ENCODE data around the gene PPP6R1. TPM values are rescaled to one million over a fixed set of nuclear protein-coding genes. Genes with fewer than 3 reads are reported as not detected.

Gene PPP6R1
- total RNA-seq, 2 experiments from 2014 or later = 172 to 182 TPM

DNA sequence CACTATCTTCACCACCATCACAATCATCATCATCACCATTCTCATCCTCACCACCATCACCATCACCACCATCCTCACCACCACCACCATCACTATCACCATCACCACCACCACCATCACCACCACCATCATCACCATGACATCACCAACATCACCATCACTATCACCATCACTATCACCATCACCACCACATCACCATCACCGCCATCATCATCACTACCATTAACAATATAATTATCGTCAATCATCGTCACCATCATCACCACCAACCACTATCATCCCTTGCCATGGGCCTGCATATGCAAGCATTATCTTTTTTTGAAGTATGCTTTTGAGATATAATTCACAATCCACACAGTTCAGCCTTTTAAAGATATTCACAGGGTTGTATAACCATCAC, 7.6 kb upstream of the PPP6R1 start:
- DNase-seq (no peak), ATAC-seq (ENCODE audit: poor library complexity) (no peak)
- intact Hi-C loops (cut with DNase I, micrococcal nuclease) = no loop called here
- Histone ChIP-seq H3K27me3 (ENCODE audit: control insufficient read depth in 1 of 2, insufficient read depth in 2 of 2, low read length in 2 of 2) (no peaks in the 10 kb centered on the region), H3K36me3 (ENCODE audit: insufficient read depth, low read length) (peaks cover 10% of the 10 kb centered on the region), H3K9me3 (ENCODE audit: control insufficient read depth in 1 of 2, insufficient read depth in 1 of 2, low read length in 2 of 2) (peaks cover 0 to 5% of the 10 kb centered on the region in 2 experiments), H3K27ac (ENCODE audit: low read depth in 1 of 2, low read length in 2 of 2) (no peak overlapping the region), H3K4me3 (ENCODE audit: low read length) (no peak overlapping the region), H3K4me1 (ENCODE audit: insufficient read depth, low read length) (no peaks in the 10 kb centered on the region)
- peaks cover 6% of the 10 kb centered on the region for H3K4me1 Mint-ChIP-seq (ENCODE audit: low read depth)
- POLR2A ChIA-PET = no interaction called here
- TF ChIP-seq, protein P1, sequence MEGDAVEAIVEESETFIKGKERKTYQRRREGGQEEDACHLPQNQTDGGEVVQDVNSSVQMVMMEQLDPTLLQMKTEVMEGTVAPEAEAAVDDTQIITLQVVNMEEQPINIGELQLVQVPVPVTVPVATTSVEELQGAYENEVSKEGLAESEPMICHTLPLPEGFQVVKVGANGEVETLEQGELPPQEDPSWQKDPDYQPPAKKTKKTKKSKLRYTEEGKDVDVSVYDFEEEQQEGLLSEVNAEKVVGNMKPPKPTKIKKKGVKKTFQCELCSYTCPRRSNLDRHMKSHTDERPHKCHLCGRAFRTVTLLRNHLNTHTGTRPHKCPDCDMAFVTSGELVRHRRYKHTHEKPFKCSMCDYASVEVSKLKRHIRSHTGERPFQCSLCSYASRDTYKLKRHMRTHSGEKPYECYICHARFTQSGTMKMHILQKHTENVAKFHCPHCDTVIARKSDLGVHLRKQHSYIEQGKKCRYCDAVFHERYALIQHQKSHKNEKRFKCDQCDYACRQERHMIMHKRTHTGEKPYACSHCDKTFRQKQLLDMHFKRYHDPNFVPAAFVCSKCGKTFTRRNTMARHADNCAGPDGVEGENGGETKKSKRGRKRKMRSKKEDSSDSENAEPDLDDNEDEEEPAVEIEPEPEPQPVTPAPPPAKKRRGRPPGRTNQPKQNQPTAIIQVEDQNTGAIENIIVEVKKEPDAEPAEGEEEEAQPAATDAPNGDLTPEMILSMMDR (IDR thresholded peaks at IDR 0.05) = no peak
- H3K4me3 Mint-ChIP-seq = no peak overlapping the region
- no peaks in the 10 kb centered on the region for H3K27me3 Mint-ChIP-seq
- no peaks in the 10 kb centered on the region for H3K9me3 Mint-ChIP-seq
- H3K36me3 Mint-ChIP-seq (ENCODE audit: low read depth) = peaks cover 37% of the 10 kb centered on the region
- CTCF ChIA-PET = no interaction called here
- H3K27ac Mint-ChIP-seq = no peak overlapping the region

DNA sequence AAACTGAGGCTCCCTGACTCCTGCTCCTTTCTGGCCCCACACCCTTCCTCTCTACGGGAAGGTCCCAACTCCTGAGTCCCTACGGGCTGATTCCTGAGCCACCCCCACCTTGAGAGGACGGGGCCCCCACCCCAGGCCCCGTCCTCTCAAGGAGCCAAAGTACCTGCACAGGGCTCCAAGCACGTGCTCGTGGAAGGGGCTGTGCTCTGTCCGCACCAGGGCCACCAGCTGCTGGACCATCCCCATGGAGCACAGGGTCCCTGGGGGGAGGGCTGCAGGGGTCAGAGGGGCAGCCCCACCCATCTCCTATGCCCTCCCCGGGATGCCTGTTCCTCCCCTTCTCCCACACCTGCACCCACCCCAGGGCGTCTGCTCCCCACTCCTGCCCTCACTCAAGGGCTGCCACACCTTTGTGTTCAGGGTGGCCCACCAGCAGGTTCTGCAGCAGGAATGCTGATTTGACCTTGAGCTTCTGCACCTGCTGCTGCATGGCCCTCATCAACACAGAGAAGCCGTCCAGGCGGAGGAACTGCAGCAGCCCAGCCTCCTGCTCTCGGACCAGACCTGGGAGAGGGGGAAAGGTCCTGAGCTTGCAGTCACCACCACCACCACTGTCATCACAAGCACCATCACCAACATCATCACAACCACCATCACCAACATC, 7.0 kb upstream of the PPP6R1 start:
- peaks cover 10% of the 10 kb centered on the region for H3K36me3 ChIP-seq (ENCODE audit: insufficient read depth, low read length)
- Mint-ChIP-seq H3K9me3 (no peaks in the 10 kb centered on the region), H3K4me1 (ENCODE audit: low read depth) (peaks cover 6% of the 10 kb centered on the region), H3K27ac (no peak overlapping the region), H3K4me3 (no peak overlapping the region), H3K36me3 (ENCODE audit: low read depth) (peaks cover 31% of the 10 kb centered on the region), H3K27me3 (no peaks in the 10 kb centered on the region)
- H3K9me3 ChIP-seq (ENCODE audit: control insufficient read depth in 1 of 2, insufficient read depth in 1 of 2, low read length in 2 of 2) = peaks cover 0 to 5% of the 10 kb centered on the region in 2 experiments
- ATAC-seq (ENCODE audit: poor library complexity) = no peak
- POLR2A ChIA-PET = no interaction called here
- no peaks in the 10 kb centered on the region for H3K27me3 ChIP-seq (ENCODE audit: control insufficient read depth in 1 of 2, insufficient read depth in 2 of 2, low read length in 2 of 2)
- intact Hi-C loops (cut with DNase I, micrococcal nuclease) = no loop called here
- H3K27ac ChIP-seq (ENCODE audit: low read depth in 1 of 2, low read length in 2 of 2) = no peak overlapping the region
- no peaks in the 10 kb centered on the region for H3K4me1 ChIP-seq (ENCODE audit: insufficient read depth, low read length)
- peak in 1 of 14 experiments; percentile 9 for DNase-seq
- CTCF ChIA-PET = no interaction called here
- TF ChIP-seq, protein P1 (IDR thresholded peaks at IDR 0.05) = no peak
- no peak overlapping the region for H3K4me3 ChIP-seq (ENCODE audit: low read length)

DNA sequence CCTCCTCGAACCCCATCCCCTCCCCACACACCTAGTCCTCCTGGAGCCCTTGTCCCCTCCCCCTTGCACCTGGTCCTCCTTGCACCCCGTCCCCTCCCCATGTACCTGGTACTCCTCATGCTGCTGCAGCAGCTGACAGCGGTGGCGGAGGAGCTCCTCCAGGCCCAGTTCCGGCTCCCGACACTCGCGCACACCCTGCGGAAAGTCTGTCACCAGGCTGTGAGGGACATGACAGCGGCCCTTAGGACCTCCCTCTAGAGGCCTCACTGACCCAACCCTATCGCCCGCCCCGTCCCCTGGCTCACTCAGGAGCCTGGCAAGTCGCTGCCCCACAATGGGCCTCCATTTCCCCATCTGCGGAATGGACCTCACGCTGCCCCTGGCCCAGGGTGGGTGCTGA, 6.4 kb upstream of the PPP6R1 start:
- Histone ChIP-seq H3K27me3 (ENCODE audit: control insufficient read depth in 1 of 2, insufficient read depth in 2 of 2, low read length in 2 of 2) (no peaks in the 10 kb centered on the region), H3K36me3 (ENCODE audit: insufficient read depth, low read length) (peaks cover 8% of the 10 kb centered on the region), H3K9me3 (ENCODE audit: control insufficient read depth in 1 of 2, insufficient read depth in 1 of 2, low read length in 2 of 2) (peaks cover 0 to 5% of the 10 kb centered on the region in 2 experiments), H3K27ac (ENCODE audit: low read depth in 1 of 2, low read length in 2 of 2) (no peak overlapping the region), H3K4me3 (ENCODE audit: low read length) (no peak overlapping the region), H3K4me1 (ENCODE audit: insufficient read depth, low read length) (peaks cover under 1% of the 10 kb centered on the region)
- no peak overlapping the region for H3K27ac Mint-ChIP-seq
- peaks cover 6% of the 10 kb centered on the region for H3K4me1 Mint-ChIP-seq (ENCODE audit: low read depth)
- H3K36me3 Mint-ChIP-seq (ENCODE audit: low read depth) = peaks cover 24% of the 10 kb centered on the region
- ATAC-seq (ENCODE audit: poor library complexity) (no peak), DNase-seq (peak in 1 of 14 experiments; percentile 25)
- H3K4me3 Mint-ChIP-seq = no peak overlapping the region
- TF ChIP-seq, protein P1 (IDR thresholded peaks at IDR 0.05) = no peak
- ChIA-PET CTCF (no interaction called here), POLR2A (interaction anchor here (1.5 kb wide), 1 partner anchor 11 kb away, joined by 3 read pairs; no protein-coding TSS in a partner anchor)
- H3K9me3 Mint-ChIP-seq = no peaks in the 10 kb centered on the region
- H3K27me3 Mint-ChIP-seq = no peaks in the 10 kb centered on the region
- intact Hi-C loops (cut with DNase I, micrococcal nuclease) = no loop called here

Measured in CD4-positive, alpha-beta T cell (primary cell).